Fibroblast of the aortic adventitia (primary cell): Measurements from ENCODE around the gene HOXA10. TPM values are rescaled to one million over a fixed set of nuclear protein-coding genes. Genes with fewer than 3 reads are reported as not detected.

Experiments used
- DNase-seq: peaks from one replicate; pipeline ENCODE4 v3.0.0-alpha.2; 2010; ENCODE audit warnings: low read depth
- H3K4me3 ChIP-seq: 2 replicates; pipeline ENCODE4 v1.5.1; 2011; ENCODE audit warnings: low read depth, mild to moderate bottlenecking, control low read depth, low read length, moderate library complexity
- CTCF ChIP-seq: IDR thresholded peaks from 2 replicates; pipeline ENCODE4 v1.5.1; 2011; ENCODE audit warnings: mild to moderate bottlenecking, low read length, control low read depth, inconsistent platforms; ENCODE audit not compliant: insufficient read depth
- total RNA-seq: library from RNA; depleted of rRNA; stranded (reverse); fragments of >200 nt; gene quantifications from 2 replicates; pipeline ENCODE4 v1.2.3, GENCODE V29; 2012; ENCODE audit warnings: low replicate concordance

Gene HOXA10
- total RNA-seq, 1 donor, result not detected

- DNase-seq, result no peak
These were observed 18.2 kb downstream of the HOXA10 start for GRCh38 chr7:27155816-27156507.

GRCh38 chr7:27154901-27155815, 19.0 kb downstream of the HOXA10 start:
- TF ChIP-seq CTCF, result no peak

More at GRCh38 chr7:27155816-27156507, 18.2 kb downstream of the HOXA10 start:
- H3K4me3 ChIP-seq, result no peak overlapping the region
- no peak for TF ChIP-seq CTCF

GRCh38 chr7:27154369-27154768, 19.8 kb downstream of the HOXA10 start:
- no peak for TF ChIP-seq CTCF
- no peak overlapping the region for H3K4me3 ChIP-seq
- DNase-seq, result no peak

More at GRCh38 chr7:27154901-27155815, 19.0 kb downstream of the HOXA10 start:
- no peak overlapping the region for H3K4me3 ChIP-seq
- no peak for DNase-seq

- no peak for TF ChIP-seq CTCF
- no peak for DNase-seq
- H3K4me3 ChIP-seq, result no peak overlapping the region
These were observed 20.6 kb downstream of the HOXA10 start for GRCh38 chr7:27153526-27153925.

- DNase-seq, result no peak
- H3K4me3 ChIP-seq, result no peak overlapping the region
- no peak for TF ChIP-seq CTCF
These were observed 21.2 kb downstream of the HOXA10 start for GRCh38 chr7:27152816-27153442.

GRCh38 chr7:27151931-27152815, 21.9 kb downstream of the HOXA10 start, which contains the start of gene HOXA3:
TSS of gene HOXA3 (minus strand) at chr7:27152583. CDS start at chr7:27110640, 41,943 bp downstream.
- no peak for TF ChIP-seq CTCF
- no peak for DNase-seq
- no peak within 1 kb of the TSS for H3K4me3 ChIP-seq
